IMR-90 (cell line): ENCODE measurements around the gene TMEM204. TPM values are rescaled to one million over a fixed set of nuclear protein-coding genes. Genes with fewer than 3 reads are reported as not detected.
A peak's percentile ranks its signal among the peaks of the same experiment; 100 is the strongest.

Source experiments
- ATAC-seq: fragments of 200-7000 bp; cut with Tn5 transposase; 2 replicates; pipeline ENCODE4 v1.9.1; 2020; ENCODE audit warnings: low read depth, mild to moderate bottlenecking, moderate library complexity
- BruUV-seq: library from RNA; stranded (reverse); fragments of 400-500 nt; replicated peaks from 2 replicates; lab custom pipeline; 2021; lab: Mats Ljungman, UMichigan
- CTCF ChIA-PET: fragments of 300-600 bp; formaldehyde crosslinking; extraction: SDS; loops from one replicate; lab custom pipeline; 2021; ENCODE audit warnings: antibody characterized with exemption; lab: Yijun Ruan, JAX
- POLR2A ChIA-PET: fragments of 300-600 bp; sonication (Branson Sonifier 250); formaldehyde crosslinking; loops from one replicate; lab custom pipeline; 2022; ENCODE audit warnings: antibody characterized with exemption; ENCODE audit not compliant: unreplicated experiment; lab: Charles Lee
- DNase-seq: peaks from one replicate; pipeline ENCODE4 v3.0.0; 2013
- H2AFZ ChIP-seq: replicated peaks from 2 replicates; pipeline ENCODE3; 2013; ENCODE audit warnings: low read length, mild to moderate bottlenecking; ENCODE audit not compliant: poor library complexity
- H2AK5ac ChIP-seq: 2 replicates; pipeline ENCODE4 v1.6.1; 2013; ENCODE audit warnings: low read depth, low read length, inconsistent platforms
- H2AK9ac ChIP-seq: replicated peaks from 2 replicates; pipeline ENCODE3; 2013; ENCODE audit warnings: mild to moderate bottlenecking, low read depth, low read length, moderate library complexity; ENCODE audit not compliant: poor library complexity
- H2BK120ac ChIP-seq: 2 replicates; pipeline ENCODE4 v1.6.1; 2013; ENCODE audit warnings: low read depth, low read length, inconsistent platforms
- H2BK15ac ChIP-seq: 3 replicates; pipeline ENCODE4 v1.6.1; 2013; ENCODE audit warnings: low read depth, low read length, inconsistent platforms
- H2BK20ac ChIP-seq: 2 replicates; pipeline ENCODE4 v1.6.1; 2013; ENCODE audit warnings: low read depth, mild to moderate bottlenecking, inconsistent platforms, low read length, moderate library complexity
- H2BK5ac ChIP-seq: 2 replicates; pipeline ENCODE4 v1.6.1; 2013; ENCODE audit warnings: mild to moderate bottlenecking, low read depth, low read length, inconsistent platforms; ENCODE audit not compliant: poor library complexity, severe bottlenecking
- H3K14ac ChIP-seq: replicated peaks from 2 replicates; pipeline ENCODE4 v1.6.1; 2013; ENCODE audit warnings: low read depth, low read length, inconsistent platforms
- H3K18ac ChIP-seq: 2 replicates; pipeline ENCODE4 v1.6.1; 2013; ENCODE audit warnings: low read depth, low read length, control low read depth
- H3K23ac ChIP-seq: 2 replicates; pipeline ENCODE4 v1.6.1; 2013; ENCODE audit warnings: low read depth, low read length, inconsistent platforms
- H3K27ac ChIP-seq: 2 replicates; pipeline ENCODE4 v1.5.1; 2013; ENCODE audit warnings: mild to moderate bottlenecking, control low read depth, low read length; ENCODE audit not compliant: insufficient read depth
- H3K27me3 ChIP-seq: 2 replicates; pipeline ENCODE4 v1.6.1; 2013; ENCODE audit warnings: low read length; ENCODE audit not compliant: control insufficient read depth, insufficient read depth
- H3K36me3 ChIP-seq: 2 replicates; pipeline ENCODE4 v1.6.1; 2013; ENCODE audit warnings: low read length, mixed read lengths; ENCODE audit not compliant: control insufficient read depth, insufficient read depth
- H3K4ac ChIP-seq: 2 replicates; pipeline ENCODE4 v1.6.1; 2013; ENCODE audit warnings: low read depth, low read length, inconsistent platforms
- H3K4me1 ChIP-seq: 2 replicates; pipeline ENCODE4 v1.6.1; 2013; ENCODE audit warnings: low read length, mixed read lengths; ENCODE audit not compliant: control insufficient read depth, insufficient read depth
- H3K4me2 ChIP-seq: 2 replicates; pipeline ENCODE4 v1.6.1; 2013; ENCODE audit warnings: low read depth, mild to moderate bottlenecking, control low read depth, low read length, moderate library complexity
- H3K4me3 ChIP-seq: 2 replicates; pipeline ENCODE4 v1.5.1; 2013; ENCODE audit warnings: low read depth, mild to moderate bottlenecking, control low read depth, low read length, moderate library complexity; ENCODE audit not compliant: insufficient read depth
- H3K56ac ChIP-seq: 2 replicates; pipeline ENCODE4 v1.6.1; 2013; ENCODE audit warnings: low read length, inconsistent platforms; ENCODE audit not compliant: insufficient read depth; ENCODE audit errors: extremely low read depth
- H3K79me1 ChIP-seq, 2 experiments: 2 replicates each; pipeline ENCODE4 v1.6.1; 2013; ENCODE audit warnings: low read length in 2 of 2, inconsistent platforms in 1 of 2, low read depth in 1 of 2
- H3K9ac ChIP-seq: 2 replicates; pipeline ENCODE4 v1.6.1; 2013; ENCODE audit warnings: low read depth, low read length, control low read depth
- H3K9me1 ChIP-seq: 2 replicates; pipeline ENCODE4 v1.6.1; 2013; ENCODE audit warnings: low read length, inconsistent platforms; ENCODE audit not compliant: insufficient read depth
- H3K9me3 ChIP-seq: 2 replicates; pipeline ENCODE4 v1.6.1; 2013; ENCODE audit warnings: low read length; ENCODE audit not compliant: control insufficient read depth, insufficient read depth
- H4K20me1 ChIP-seq: 2 replicates; pipeline ENCODE4 v1.6.1; 2013; ENCODE audit warnings: low read length, inconsistent platforms; ENCODE audit not compliant: insufficient read depth
- H4K5ac ChIP-seq: 2 replicates; pipeline ENCODE4 v1.6.1; 2013; ENCODE audit warnings: mild to moderate bottlenecking, low read depth, low read length, control low read depth
- H4K8ac ChIP-seq, 2 experiments: 2 replicates each; pipeline ENCODE4 v1.6.1; 2013; ENCODE audit warnings: low read depth in 2 of 2, low read length in 2 of 2, control low read depth in 1 of 2, inconsistent platforms in 1 of 2
- H4K91ac ChIP-seq: 2 replicates; pipeline ENCODE4 v1.6.1; 2013; ENCODE audit warnings: low read depth, low read length, inconsistent platforms; ENCODE audit not compliant: insufficient read depth
- CEBPB ChIP-seq: IDR thresholded peaks from 2 replicates; pipeline ENCODE4 v1.6.1; 2012; ENCODE audit warnings: low read depth, low read length, improper control_type of control experiment
- MAZ ChIP-seq: IDR thresholded peaks from 2 replicates; pipeline ENCODE4 v1.6.1; 2012; ENCODE audit warnings: low read depth, mild to moderate bottlenecking, low read length, improper control_type of control experiment, moderate library complexity, borderline replicate concordance
- MXI1 ChIP-seq: IDR thresholded peaks from 2 replicates; pipeline ENCODE4 v1.6.1; 2012; ENCODE audit warnings: low read depth, mild to moderate bottlenecking, low read length, moderate library complexity, borderline replicate concordance
- USF2 ChIP-seq: fragments of 150-350 bp; IDR thresholded peaks from 2 replicates; pipeline ENCODE4 v1.6.1; 2017; ENCODE audit warnings: mild to moderate bottlenecking, antibody characterized with exemption, low read length, low read depth
- WGBS, 2 experiments: methylation state at CpG; one replicate each; pipeline versions ENCODE4 v1.1.5 to v1.1.7; 2013; ENCODE audit warnings: missing lambda C conversion rate in 2 of 2; ENCODE audit not compliant: insufficient read length in 1 of 2; ENCODE audit errors: extremely low coverage in 2 of 2; 5-methylcytosine and 5-hydroxymethylcytosine counted together
- dilution Hi-C: fragments of 300-500 bp; cut with HindIII; formaldehyde crosslinking; loops from one replicate; pipeline ENCODE4 v1.14.3; 2018; ENCODE audit warnings: low sequenced_read_pairs; ENCODE audit not compliant: unreplicated experiment
- in situ Hi-C: fragments of 300-500 bp; cut with MboI; formaldehyde crosslinking; loops from 3 replicates; pipeline ENCODE4 v1.14.3; 2019; ENCODE audit warnings: low sequenced_read_pairs, inconsistent platforms, mixed read lengths
- intact Hi-C: fragments of 100-400 bp; cut with micrococcal nuclease; formaldehyde crosslinking; loops from 2 replicates; pipeline ENCODE4 v1.10.0; 2022
- polyA plus RNA-seq, 3 experiments: library from polyadenylated mRNA; depleted of rRNA; stranded (reverse); fragments of >200 nt; gene quantifications; 2 replicates each; pipeline ENCODE4 v1.2.3, GENCODE V29; 2012; ENCODE audit warnings: low replicate concordance in 1 of 3
- total RNA-seq: library from RNA; depleted of rRNA; stranded (reverse); fragments of >200 nt; gene quantifications from 2 replicates; pipeline ENCODE4 v1.2.3, GENCODE V29; 2012

The TMEM204 gene
- total and polyA plus RNA-seq, 2 of the 4 experiments (the other 2 are of a cell fraction) = 7.0 to 12.3 TPM

DNA sequence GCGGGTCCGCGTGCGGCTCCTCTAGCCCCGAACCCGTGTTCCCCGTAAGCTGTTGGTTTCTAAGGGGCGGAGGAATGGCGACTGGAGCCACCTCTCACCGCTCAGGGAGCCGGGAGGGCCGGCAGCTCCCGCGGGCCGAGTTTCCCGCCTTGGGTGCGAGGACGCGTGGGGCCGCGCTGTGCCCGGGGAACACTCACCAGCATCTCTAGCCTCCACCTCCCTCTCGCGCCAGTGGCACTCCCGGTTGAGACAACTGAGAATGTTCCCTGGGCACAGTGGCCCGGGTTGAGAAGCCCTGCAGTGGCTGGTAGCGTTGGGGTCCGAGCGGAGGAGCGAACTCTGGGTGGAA is 39.7 kb upstream of the TMEM204 start:
- intact Hi-C loops = loop anchor here (5.0 kb wide), 2 partner anchors 119 to 214 kb away; partner anchors contain the start of genes CRAMP1, IFT140 and MAPK8IP3
- POLR2A ChIA-PET = interaction anchor here (1.2 kb wide), 1 partner anchor 73 kb away, joined by 4 read pairs; the partner anchor contains the start of gene UQCC4
- CTCF ChIA-PET = interaction anchor here (0.5 to 0.6 kb wide), 2 partner anchors 101 to 245 kb away, joined by 4 read pairs; no protein-coding TSS in a partner anchor

More for the DNA sequence above, 39.7 kb upstream of the TMEM204 start:
- H3K4me1 ChIP-seq = peaks cover 12% of the 10 kb centered on the region
- peaks cover 7% of the 10 kb centered on the region for H3K9me1 ChIP-seq
- dilution Hi-C loops = no loop called here
- H2AFZ ChIP-seq = peak overlapping the region; percentile 99
- TF ChIP-seq MXI1 (0 out of 2 replicates have a peak, but pooled peaks have one; percentile 15), CEBPB (no peak), USF2 (no peak), MAZ (no peak)
- no peaks in the 10 kb centered on the region for H3K9me3 ChIP-seq
- H3K9ac ChIP-seq = peak overlapping the region; percentile 83
- peak overlapping the region; percentile 96 for H3K27ac ChIP-seq
- peak overlapping the region; percentile 68 for H3K14ac ChIP-seq
- ATAC-seq = peak; percentile 33
- H3K18ac ChIP-seq = no peak overlapping the region
- peaks cover 20% of the 10 kb centered on the region for H3K36me3 ChIP-seq
- in situ Hi-C loops = no loop called here
- no TSS peak for BruUV-seq
- peaks cover 13% of the 10 kb centered on the region; the same call in 1 of the 2 replicates for H4K20me1 ChIP-seq
- 0 out of 2 replicates have a peak overlapping the region, but pooled peaks have one; percentile 68 for H3K56ac ChIP-seq
- peak overlapping the region; percentile 20; the same call in 1 of the 2 replicates for H2AK5ac ChIP-seq
- H2AK9ac ChIP-seq = peak overlapping the region; percentile 97
- DNase-seq = no peak
- H4K5ac ChIP-seq = no peak overlapping the region
- H2BK5ac ChIP-seq = peak overlapping the region; percentile 93
- no peak overlapping the region for H2BK20ac ChIP-seq
- 0 out of 2 replicates have a peak overlapping the region, but pooled peaks have one; percentile 31 for H3K23ac ChIP-seq
- no peaks in the 10 kb centered on the region for H3K27me3 ChIP-seq
- H3K4me2 ChIP-seq = peak overlapping the region; percentile 99
- H2BK120ac ChIP-seq = peak overlapping the region; percentile 87; the same call in 1 of the 2 replicates
- H3K4me3 ChIP-seq = peak overlapping the region; percentile 65
- H4K8ac ChIP-seq = peak overlapping the region; percentile 23 to 51; a peak in 2 of 4 replicates
- H4K91ac ChIP-seq = no peak overlapping the region
- peak overlapping the region; percentile 79; the same call in 1 of the 2 replicates for H3K4ac ChIP-seq
- H3K79me1 ChIP-seq = peaks cover 6 to 35% of the 10 kb centered on the region in 2 experiments
- WGBS, 2 experiments = 0% methylated on average over 5 of the region's 30 CpGs; no CpG with 5 or more reads in 1 of the 2 experiments
- H2BK15ac ChIP-seq = no peak overlapping the region
